ENCODE data around the gene DLL3.

- TF ChIP-seq CTCF (IDR thresholded peaks at IDR 0.05) (no peak), EP300 (IDR thresholded peaks at IDR 0.05) (no peak), POLR2A (IDR thresholded peaks at IDR 0.05) (no peak), POLR2AphosphoS5 (IDR thresholded peaks at IDR 0.05) (no peak)
Measured at GRCh38 chr19:39449116-39449797, 49.5 kb upstream of the DLL3 start.

All from suprapubic skin (tissue), 4 donors.